Muscle layer of duodenum (tissue), 2 donors: ENCODE data around the gene HOXB5.
A peak's percentile ranks its signal among the peaks of the same experiment; 100 is the strongest.

ENCODE experiments used
- H3K27ac ChIP-seq: one replicate; pipeline ENCODE4 v1.7.0; 2013; ENCODE audit warnings: mild to moderate bottlenecking, low read length
- H3K27me3 ChIP-seq: one replicate; pipeline ENCODE4 v1.7.0; 2013; ENCODE audit warnings: low read depth, mild to moderate bottlenecking, control low read depth, low read length
- H3K36me3 ChIP-seq, 2 donors: one replicate each; pipeline ENCODE4 v1.7.0; 2013; ENCODE audit warnings: low read length in 2 of 2, control low read depth in 1 of 2, mild to moderate bottlenecking in 1 of 2; ENCODE audit not compliant: insufficient read depth in 2 of 2, control insufficient read depth in 1 of 2
- H3K4me1 ChIP-seq, 2 donors: one replicate each; pipeline ENCODE4 v1.7.0; 2013; ENCODE audit warnings: low read length in 2 of 2, mild to moderate bottlenecking in 2 of 2, control low read depth in 1 of 2, moderate library complexity in 1 of 2; ENCODE audit not compliant: insufficient read depth in 2 of 2, control insufficient read depth in 1 of 2
- H3K4me3 ChIP-seq, 2 donors: one replicate each; pipeline ENCODE4 v1.7.0; 2013; ENCODE audit warnings: low read length in 2 of 2, low read depth in 1 of 2, mild to moderate bottlenecking in 1 of 2
- H3K9me3 ChIP-seq, 2 donors: one replicate each; pipeline ENCODE4 v1.7.0; 2013; ENCODE audit warnings: low read length in 2 of 2, control low read depth in 1 of 2, mild to moderate bottlenecking in 1 of 2; ENCODE audit not compliant: control insufficient read depth in 1 of 2
- donor health status: healthy.

The HOXB5 gene

DNA sequence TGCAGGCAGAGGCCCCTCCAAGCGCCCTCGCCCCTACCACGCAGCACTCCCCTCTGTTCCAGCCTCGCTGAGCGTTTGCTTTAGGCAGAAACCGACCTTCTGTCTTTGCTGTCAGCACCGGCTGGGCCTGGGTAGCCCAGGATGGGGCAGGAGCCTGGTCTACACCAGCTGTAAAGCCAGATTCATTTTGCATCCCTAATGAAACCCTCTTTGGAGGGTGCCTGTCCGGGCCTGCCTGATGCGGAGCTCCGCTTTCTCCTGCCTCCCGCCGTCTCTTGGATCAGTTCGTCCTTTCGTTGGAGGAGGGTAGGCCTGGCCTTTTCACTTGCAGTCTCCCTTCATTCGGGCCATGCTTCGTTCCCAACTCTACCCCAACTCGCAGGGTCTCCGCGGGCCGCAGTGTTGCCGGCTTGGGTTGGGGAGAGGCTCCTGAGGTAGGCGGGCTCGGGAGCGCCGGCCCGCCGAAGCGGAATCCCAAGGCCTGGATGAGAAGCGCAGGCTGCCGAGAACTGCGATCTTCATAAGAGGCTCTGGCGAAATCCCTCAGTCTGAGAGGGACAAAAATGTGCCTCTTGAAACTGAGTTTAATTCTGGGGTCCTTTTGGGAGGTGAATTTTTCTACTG is 26.4 kb upstream of the HOXB5 start:
- Histone ChIP-seq H3K4me1 (peaks cover 0 to 15% of the 10 kb centered on the region in 2 donors), H3K4me3 (no peak overlapping the region), H3K27me3 (peaks cover 89% of the 10 kb centered on the region), H3K9me3 (no peaks in the 10 kb centered on the region), H3K36me3 (no peaks in the 10 kb centered on the region), H3K27ac (no peak overlapping the region)

DNA sequence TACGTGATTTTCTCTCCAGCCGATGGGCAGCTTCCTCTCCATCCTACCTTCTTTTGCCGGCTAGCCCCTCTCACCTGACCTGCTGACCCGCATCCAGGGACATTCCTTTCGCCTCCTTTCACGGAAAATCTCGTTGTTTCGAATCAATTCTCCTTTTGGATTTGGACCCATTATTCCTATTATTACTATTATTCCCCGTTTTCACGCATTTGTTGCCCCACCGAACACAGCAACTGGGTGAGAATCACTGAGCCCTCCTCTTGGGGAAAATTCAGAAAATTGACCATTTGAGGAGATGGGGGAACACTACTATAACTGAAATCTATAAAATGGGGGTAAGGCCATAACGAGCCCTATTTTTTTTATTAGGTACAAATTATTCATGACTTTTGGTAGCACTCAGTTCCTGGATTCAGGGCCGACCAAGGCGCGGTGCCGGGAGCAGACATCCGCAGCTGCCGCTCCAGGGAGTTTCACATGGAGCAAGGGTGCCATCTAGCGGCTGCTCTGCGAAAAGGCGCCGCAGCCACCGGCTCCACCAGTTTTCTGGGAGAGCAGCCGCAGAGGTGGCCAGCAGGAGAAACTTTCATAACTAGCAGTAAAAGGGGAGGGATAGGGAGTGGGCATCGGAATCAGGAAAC is 24.8 kb upstream of the HOXB5 start:
- Histone ChIP-seq H3K9me3 (no peaks in the 10 kb centered on the region), H3K4me3 (no peak overlapping the region), H3K36me3 (no peaks in the 10 kb centered on the region), H3K4me1 (peaks cover 0 to 17% of the 10 kb centered on the region in 2 donors), H3K27ac (no peak overlapping the region), H3K27me3 (peaks cover 86% of the 10 kb centered on the region)

DNA sequence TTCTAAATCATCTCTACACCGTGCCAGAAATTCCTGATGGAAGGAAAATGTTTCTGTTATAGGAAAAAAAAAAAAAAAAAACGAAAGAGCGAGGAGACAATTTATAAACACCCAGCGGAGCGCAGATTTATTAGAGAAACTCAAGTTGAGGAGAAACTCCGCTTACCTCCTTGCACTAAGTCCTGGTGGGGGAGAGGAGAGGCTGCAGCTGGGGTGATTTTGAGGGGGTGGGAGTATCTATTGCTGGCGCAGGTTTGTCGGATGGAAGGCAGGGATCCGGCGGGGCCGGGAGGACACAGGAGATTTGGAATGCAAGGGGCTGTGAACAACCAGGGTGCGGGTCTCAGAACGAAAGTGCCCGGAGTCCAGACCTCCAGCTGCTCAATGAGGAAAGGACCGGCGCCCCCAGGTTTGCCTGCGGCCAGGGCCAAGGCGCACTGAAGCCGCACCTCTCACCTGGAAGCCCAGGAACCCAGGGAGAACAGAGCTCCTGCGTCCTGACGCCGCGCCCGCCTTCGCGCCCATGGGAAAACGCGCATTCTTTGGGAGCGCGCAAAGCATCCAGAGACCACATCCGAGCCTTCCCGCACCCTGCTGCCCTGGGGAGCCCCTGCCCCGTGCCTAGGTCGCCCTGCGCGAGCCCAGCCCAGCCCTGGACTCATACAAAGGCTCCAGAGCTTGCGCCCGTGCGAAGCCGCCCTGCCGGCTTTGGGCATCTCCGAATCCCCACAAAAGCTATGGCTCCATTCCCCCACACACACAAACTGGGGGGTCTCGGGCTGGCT is 24.1 kb upstream of the HOXB5 start:
- Histone ChIP-seq H3K27ac (no peak overlapping the region), H3K36me3 (no peaks in the 10 kb centered on the region), H3K4me3 (no peak overlapping the region), H3K4me1 (peaks cover 0 to 22% of the 10 kb centered on the region in 2 donors), H3K9me3 (no peaks in the 10 kb centered on the region), H3K27me3 (peaks cover 81% of the 10 kb centered on the region)

DNA sequence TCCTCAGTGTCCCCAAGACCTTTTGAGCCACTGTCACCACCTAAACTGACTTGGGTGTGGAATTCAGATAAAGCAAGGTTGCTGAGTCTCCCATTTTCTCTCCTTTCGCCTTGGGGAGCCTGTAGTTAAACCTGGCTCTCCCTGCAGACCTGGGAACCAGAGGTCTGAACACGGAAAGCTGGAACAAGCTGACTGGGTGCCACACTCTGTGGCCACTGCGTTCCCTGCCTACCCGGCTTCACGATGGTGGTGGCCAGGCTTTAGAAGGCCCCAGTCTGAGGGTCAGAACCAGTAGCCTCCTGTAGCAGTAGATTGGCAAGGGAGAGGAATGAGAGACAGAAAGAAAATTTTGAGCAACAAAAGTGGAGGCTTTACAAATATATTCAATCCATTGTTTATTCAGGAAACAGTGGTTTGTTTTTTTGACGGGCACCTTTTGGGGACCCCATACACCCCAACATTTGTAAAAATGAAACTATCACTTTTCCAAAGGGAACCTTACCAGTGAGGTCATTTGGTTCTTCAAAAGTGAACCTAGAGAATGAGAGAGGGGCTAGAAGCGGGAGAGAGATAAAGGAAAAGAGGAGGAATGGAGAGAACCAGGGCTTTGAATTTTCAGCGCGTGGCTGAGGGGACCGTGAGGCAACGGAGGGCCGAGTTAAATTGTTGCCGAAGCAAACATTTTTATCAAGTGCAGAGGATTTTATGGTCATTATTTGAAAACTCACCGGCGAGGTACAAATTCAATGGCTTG is 23.3 kb upstream of the HOXB5 start:
- Histone ChIP-seq H3K27ac (no peak overlapping the region), H3K4me1 (peaks cover 0 to 29% of the 10 kb centered on the region in 2 donors), H3K9me3 (no peaks in the 10 kb centered on the region), H3K27me3 (peaks cover 80% of the 10 kb centered on the region), H3K36me3 (no peaks in the 10 kb centered on the region), H3K4me3 (no peak overlapping the region)

DNA sequence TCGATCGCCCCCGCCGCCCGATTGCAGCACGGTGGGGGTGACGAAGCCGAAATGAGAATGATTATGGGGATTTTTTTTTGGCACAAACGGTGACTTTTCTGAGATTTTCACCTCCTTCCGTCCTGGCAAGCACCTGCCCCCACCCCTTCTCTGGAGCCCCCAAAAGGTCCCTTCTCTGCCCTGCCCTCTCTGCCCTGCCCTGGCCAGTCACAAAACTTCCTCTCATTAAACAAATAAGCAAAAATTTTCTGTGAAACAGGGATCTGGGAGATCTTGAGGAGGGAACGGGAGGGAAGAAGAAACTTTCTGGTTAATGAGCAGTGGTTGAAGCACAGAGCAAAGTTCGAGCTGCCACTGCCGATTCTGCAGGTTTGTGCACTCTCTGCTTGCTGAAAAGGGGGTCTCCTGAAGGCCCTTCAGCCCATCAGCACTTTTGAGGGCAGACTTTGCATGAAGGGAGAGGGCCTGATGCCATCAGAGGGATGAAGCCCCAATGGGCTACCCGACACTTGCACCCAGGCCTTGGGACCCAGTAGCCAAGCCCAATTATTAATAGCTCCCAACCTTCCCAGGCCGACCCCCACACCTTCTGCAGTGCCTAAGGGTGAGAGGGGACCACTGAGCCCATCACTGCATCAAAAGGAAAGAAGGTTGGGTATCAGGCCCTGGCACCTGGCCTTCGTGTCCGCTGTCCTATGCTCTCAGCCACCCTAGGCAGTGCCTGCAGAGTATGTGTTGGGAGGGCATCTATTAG is 22.6 kb upstream of the HOXB5 start:
- H3K27me3 ChIP-seq: peaks cover 80% of the 10 kb centered on the region
- H3K4me1 ChIP-seq: peaks cover 0 to 33% of the 10 kb centered on the region in 2 donors

DNA sequence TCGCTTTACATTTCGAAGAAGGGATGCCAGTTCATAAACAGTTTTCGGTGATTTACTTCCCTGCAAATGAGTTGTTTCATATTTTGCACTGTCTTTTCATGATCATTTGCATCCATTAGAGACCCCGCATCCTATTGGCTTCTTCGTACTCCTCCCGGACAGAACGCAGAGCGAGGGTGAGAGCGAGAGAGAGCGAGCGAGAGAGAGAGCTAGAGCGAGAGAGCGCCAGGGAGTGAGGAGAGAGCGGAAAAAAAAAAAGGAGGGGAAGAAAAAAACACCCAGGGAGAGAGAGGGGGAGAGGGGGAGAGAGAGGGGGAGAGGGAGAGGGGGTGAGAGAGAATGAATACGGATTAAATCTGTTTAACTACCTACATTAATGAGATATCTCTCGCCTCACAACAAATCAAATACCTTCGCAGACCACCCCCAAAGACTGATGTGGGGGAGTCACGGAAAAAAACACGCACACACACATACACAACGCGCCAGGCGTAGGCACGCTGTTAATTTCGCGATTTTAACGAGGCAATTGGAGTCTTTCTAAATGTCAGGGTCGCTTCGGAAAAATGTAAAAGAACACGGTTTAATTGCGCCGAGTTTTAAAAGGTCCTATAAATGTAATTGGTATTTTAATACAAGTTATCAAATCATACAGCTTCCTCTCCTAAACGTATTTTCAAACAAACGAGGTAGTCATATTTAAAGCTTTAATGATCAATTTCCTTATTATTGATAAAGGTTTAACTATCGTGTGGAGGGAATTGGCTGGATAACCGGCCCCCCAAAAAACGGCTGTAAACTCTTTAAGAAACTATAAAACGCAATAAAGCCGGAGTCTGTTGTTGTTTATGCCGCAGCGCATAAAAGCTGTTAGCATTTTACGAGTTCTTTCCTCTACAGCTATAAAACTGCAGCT is 21.7 kb upstream of the HOXB5 start, which contains the start of gene HOXB8:
Gene HOXB8, minus strand, starts transcription at position 246 of the 916 bp plus-strand sequence. CDS start 588 bp downstream, outside the sequence.
- H3K27ac ChIP-seq: no peak within 1 kb of the TSS
- no peaks in the 10 kb centered on the region for H3K9me3 ChIP-seq
- peaks cover 0 to 41% of the 10 kb centered on the region in 2 donors for H3K4me1 ChIP-seq
- no peaks in the 10 kb centered on the region for H3K36me3 ChIP-seq
- H3K4me3 ChIP-seq: peak within 1 kb of the TSS in 1 of 2 donors; percentile 38
- H3K27me3 ChIP-seq: peaks cover 78% of the 10 kb centered on the region

More for the DNA sequence above, 22.6 kb upstream of the HOXB5 start:
- no peaks in the 10 kb centered on the region for H3K9me3 ChIP-seq
- no peaks in the 10 kb centered on the region for H3K36me3 ChIP-seq
- H3K4me3 ChIP-seq: no peak overlapping the region
- no peak overlapping the region for H3K27ac ChIP-seq

DNA sequence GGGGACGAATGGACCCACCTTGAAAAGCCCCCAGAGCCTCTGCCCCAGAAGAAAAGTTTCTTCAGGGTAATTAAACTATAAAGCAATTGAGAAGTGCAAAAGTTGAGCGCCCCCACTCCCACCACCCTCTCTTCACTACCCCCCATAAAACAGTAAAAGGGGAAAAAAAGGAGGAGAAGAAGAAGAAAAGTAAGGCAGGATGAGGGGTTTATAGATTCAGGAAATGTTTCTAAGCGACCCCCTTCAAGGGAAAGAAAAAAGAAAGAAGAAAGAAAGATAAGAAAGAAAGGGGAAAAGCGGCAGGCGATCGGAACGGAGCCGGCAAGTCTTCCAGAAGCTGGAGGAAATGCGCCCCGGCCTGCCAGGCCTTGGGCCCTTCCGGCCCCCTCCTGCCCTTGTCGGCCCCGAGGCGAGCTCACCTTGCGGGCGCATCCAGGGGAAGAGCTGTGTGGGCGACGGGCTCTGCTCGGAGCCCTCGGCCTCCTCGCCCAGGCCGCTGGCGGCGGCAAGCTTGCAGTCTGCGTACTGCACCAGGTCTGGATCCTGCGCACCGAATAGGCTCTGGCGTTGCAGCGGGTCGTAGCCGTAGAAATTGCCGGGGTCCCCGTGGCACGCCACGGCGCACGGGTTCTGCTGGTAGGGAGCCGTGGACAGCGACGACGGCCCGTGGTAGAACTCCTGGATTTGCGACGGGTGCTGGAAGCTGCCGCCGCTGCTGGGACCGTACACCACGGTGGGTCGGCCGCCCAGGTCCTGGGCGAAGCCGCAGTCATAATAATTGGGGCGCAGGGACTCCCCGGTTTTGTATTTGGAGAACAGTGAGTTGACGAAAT is 20.5 kb upstream of the HOXB5 start:
- Histone ChIP-seq H3K9me3 (no peaks in the 10 kb centered on the region), H3K27me3 (peaks cover 80% of the 10 kb centered on the region), H3K4me1 (peaks cover 0 to 51% of the 10 kb centered on the region in 2 donors), H3K4me3 (peak overlapping the region in 1 of 2 donors; percentile 38), H3K27ac (no peak overlapping the region), H3K36me3 (no peaks in the 10 kb centered on the region)

DNA sequence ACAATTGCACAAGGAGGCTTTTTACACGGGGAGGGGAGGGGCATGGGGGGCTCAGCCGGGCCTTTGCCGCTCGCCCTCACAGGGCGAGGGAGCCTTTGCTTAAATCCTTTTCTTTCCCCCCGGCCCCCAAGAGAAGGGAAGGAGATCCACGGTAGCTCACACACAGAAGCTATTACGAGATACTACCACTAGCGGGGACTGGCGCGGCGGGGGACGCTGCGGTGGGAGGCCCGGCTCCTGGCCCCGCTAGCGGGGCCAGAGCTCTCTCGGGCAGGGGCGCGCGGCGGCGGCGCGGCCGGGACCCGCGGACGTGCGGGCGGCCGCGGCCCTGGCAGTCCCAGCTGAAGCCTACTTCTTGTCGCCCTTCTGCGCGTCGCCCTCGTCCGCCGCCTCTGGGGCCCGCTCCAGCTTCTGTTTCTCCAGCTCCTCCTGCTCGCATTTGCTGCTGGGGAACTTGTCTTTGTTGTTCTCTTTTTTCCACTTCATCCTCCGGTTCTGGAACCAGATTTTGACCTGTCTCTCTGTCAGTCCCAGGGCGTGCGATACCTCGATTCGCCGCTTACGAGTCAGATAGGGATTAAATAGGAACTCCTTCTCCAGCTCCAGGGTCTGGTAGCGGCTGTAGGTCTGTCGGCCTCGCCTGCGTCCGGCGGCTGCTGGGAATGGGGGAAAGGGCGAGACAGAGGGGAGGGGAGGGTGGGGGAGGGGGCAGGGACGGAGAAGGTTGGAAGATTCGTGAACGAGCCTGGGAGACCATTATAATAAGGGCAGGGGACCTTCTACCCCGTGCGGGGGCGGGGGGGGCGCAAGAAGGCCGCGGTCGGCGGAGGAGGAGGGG is 19.5 kb upstream of the HOXB5 start:
- Histone ChIP-seq H3K4me1 (peaks cover 0 to 47% of the 10 kb centered on the region in 2 donors), H3K27me3 (peaks cover 77% of the 10 kb centered on the region), H3K36me3 (no peaks in the 10 kb centered on the region), H3K9me3 (no peaks in the 10 kb centered on the region), H3K27ac (no peak overlapping the region), H3K4me3 (peak overlapping the region; percentile 12 to 16)

DNA sequence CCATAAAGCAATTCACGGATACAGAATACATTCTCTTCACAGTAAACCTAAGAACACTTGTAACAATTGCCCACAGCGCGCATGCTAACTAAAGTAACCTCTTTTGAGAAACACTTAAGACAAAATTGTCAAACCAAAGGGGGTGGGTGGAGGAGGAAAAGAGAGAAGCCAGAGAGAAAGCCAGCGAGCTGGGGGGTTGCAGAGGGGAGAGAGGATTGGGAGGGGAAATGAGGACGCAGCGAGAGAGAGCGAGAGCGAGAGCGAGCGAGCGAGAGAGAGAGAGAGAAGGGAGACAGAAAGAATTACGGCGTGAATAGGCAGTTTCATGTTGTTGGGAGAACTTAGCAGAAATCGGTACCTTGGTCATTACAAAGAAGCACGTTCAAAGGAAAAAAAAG is 18.9 kb upstream of the HOXB5 start:
- no peak overlapping the region for H3K27ac ChIP-seq
- peaks cover 0 to 41% of the 10 kb centered on the region in 2 donors for H3K4me1 ChIP-seq
- peaks cover 71% of the 10 kb centered on the region for H3K27me3 ChIP-seq
- H3K36me3 ChIP-seq: no peaks in the 10 kb centered on the region
- no peaks in the 10 kb centered on the region for H3K9me3 ChIP-seq
- peak overlapping the region; percentile 12 to 16 for H3K4me3 ChIP-seq
